ENCODE measurements around the gene TUBA1B.

- TF ChIP-seq, protein P1, sequence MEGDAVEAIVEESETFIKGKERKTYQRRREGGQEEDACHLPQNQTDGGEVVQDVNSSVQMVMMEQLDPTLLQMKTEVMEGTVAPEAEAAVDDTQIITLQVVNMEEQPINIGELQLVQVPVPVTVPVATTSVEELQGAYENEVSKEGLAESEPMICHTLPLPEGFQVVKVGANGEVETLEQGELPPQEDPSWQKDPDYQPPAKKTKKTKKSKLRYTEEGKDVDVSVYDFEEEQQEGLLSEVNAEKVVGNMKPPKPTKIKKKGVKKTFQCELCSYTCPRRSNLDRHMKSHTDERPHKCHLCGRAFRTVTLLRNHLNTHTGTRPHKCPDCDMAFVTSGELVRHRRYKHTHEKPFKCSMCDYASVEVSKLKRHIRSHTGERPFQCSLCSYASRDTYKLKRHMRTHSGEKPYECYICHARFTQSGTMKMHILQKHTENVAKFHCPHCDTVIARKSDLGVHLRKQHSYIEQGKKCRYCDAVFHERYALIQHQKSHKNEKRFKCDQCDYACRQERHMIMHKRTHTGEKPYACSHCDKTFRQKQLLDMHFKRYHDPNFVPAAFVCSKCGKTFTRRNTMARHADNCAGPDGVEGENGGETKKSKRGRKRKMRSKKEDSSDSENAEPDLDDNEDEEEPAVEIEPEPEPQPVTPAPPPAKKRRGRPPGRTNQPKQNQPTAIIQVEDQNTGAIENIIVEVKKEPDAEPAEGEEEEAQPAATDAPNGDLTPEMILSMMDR (IDR thresholded peaks at IDR 0.05): no peak
- TF ChIP-seq POLR2AphosphoS5 (IDR thresholded peaks at IDR 0.05): no peak
- TF ChIP-seq POLR2A (IDR thresholded peaks at IDR 0.05): no peak
Observed at GRCh38 chr12:49138999-49139398, 7.8 kb upstream of the TUBA1B start.

Measured in upper lobe of left lung (tissue), 4 donors.